NCI-H1930 (cell line): Measurements from ENCODE around the gene EIF1B.
"Not testable (repeated sequence)": the region's sequence is repeated elsewhere in the genome, so short reads cannot be mapped to it uniquely, and the experiment has no call there.

Source experiments
- DNase-seq, 2 experiments: peaks; one replicate each; lab custom pipeline; 2025; lab: John Stamatoyannopoulos, UW

Gene EIF1B

DNA sequence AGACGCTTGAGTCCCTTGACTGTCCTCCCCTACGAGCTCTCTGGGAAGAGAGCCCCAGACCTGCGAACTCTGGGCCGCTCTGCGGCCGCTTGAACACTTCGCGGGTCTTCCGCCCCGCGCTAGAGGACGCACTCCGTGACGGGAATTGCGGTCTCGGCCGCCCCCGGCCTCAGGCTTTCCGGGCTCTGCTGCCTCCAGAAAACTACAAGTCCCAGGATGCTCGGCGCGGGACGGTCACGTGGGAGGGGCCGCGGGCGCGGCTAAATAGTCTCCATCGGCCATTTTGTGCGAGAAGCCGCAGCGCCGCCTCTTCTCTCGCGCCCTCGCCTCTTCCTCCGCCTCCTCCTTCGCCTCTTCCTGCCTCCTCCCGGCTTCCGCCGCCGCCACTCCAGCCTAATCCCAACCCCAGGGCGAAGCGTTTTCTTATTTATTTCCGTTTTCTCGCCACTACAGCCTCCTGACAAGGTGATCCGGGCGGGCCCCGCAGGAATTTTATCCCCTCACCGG is at the start of gene EIF1B:
TSS of gene EIF1B (plus strand) at position 290 of the 507 bp plus-strand sequence. CDS start 235 bp downstream, outside the sequence.
- DNase-seq: peak; percentile 81 to 92

DNA sequence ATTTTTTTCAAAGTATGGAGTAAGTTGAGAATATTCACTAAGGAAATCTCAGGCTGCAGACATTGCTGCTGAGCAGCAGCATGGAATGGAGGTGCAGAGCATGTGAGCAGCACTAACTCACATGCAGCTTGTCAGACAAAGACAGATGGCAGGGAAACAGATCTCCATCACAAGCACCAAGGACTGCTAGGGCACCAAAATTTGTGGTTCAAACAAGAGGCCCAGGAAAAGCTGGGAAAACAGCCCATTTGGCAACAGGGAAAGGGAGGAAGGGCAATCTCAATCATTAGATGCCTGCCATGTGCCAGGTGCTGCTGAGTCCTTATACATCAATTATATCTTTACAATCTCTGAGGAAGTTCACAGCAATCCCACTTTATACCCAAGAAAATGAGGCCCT is 47.2 kb upstream of the EIF1B start:
- DNase-seq: no peak

DNA sequence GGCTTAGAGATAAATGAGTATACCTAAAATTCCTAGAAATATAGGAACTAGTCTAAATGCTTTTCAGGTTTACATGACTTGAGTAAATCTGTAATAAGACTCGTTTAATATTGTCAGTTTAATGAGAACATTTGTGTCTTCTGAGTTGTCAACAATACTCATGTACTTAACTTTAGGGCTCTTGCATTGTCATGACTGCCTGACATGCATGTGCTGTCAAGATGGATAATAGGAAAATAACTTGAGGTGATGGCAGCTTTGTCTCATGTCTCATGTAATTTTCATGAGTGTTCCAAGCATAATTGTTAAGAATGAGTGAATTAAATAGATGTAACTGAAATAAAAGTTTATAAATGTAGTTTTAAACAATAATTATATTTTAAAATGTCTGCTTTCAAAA is 45.1 kb upstream of the EIF1B start:
- no peak for DNase-seq

DNA sequence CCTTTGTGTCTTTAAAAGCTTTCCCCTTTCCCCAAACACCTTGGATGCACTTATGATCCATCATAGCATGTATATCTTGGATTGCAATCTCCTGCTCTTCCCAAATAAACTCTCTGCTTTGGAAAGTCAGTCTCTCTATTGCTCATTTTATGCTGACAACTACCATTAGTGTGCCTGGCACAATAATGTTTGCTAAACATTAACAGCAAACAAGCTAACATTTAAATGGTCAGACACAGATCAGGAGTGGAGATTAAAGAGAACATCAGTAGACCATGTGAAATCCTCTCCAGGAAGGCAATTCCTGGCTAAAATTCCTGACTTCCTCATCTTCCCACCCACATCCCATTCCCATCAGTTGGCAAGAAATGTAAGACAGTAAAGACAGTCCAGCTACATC is 44.3 kb upstream of the EIF1B start:
- no peak for DNase-seq

DNA sequence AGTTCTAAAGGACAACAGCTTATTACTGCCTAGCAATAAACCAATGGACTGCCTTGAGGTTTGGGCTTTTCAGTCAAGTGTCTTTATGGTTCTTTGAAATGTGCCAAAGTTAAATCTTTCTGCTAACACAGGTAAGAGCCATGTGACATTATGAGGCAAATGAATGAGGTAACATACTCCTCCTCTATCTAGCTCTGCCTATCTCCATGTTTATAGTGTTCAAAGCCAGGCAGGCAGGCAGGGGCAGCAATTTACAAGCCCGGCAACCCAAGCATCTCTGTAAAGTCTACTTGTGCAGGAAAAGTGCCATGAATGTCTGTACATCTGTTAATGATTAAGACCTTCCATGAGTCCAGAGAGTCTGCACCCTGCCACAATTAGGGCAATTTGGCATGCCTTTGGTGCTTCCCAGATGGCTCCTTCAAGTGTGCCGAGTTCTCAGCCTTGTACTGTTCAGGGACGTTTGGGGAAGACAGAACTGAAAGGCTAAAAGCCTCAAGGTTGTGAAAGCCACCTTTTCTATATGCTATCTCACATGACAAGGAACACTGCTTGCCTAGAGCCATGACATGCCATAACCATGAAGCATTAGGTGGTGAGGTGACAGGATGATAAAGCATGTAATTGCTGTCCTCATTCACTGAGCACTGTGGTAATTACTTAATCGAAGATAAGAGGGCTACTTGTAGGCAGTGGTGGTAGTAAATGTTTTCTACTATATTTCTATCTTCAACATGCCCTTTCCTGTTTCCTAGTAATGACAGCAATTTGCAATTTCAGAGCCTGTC is 41.4 kb upstream of the EIF1B start:
- no peak for DNase-seq

DNA sequence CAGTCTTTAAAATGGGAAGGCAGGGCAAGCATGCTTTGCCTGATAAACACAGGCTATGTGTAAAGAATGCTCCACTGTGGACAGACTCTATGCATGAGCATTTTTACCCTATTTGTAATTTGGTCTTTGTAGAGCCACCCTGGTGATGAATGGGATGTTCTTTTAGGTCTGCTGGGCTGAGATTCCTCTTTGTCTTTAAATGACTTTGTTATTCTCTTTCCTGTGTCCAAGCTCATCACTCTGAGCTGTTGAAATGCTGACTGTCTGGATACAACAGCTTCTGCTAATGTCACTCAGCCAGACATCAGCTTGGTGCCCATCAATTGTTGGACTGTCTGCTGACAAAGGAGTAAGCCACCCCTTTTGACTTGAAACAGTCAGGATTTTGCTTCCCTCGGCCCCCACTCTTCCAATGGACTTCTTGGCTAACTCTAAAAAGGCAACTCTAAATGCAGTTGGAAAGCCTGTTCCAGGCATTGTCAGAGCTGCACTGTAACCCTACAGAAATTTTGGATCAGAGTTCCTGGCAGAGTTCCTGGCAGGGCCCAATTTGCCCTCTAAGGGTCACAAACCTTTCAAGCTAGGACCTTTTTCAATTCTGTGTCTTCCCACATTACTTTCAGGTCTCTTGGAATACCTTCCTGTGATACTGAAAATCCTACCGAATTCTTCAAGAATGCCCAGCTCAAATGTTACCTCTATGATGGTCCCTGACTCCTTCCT is 40.5 kb upstream of the EIF1B start:
- no peak for DNase-seq

DNA sequence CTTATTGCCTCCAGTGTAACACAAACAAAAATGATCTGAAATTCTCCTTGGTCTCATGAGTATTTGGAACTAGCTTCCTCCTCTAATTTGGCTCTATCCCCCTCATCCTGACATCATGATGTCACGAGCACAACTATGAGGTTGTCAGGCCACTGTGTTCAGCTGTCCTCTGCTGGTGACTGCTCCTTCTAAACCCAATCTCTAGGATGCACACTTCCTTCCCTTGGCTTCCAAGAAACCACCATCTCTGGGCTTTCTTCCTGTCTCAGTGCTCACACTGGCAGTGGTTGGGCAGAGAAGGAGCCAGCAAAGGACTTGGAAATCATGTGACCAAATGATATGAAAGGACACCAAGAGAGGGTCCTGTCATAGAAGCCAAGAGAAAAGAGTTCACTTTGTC is 30.7 kb upstream of the EIF1B start:
- DNase-seq: no peak

DNA sequence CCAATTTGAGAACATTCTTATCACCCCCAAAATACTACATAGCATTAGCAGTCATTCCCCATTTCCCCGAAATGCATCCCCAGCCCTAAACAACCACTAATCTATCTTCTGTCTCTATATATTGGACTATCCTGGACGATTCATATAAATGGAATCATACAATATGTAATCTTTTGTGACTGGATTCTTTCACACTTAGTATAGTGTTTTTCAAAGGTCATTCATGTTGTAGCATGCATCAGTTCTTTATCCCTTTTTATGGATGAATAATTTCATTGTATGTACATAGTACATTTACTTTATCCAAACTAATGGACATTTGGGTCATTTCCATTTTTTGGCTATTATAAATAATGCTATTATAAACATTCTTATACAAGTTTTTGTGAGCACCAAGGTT is 27.5 kb upstream of the EIF1B start:
- no peak for DNase-seq

DNA sequence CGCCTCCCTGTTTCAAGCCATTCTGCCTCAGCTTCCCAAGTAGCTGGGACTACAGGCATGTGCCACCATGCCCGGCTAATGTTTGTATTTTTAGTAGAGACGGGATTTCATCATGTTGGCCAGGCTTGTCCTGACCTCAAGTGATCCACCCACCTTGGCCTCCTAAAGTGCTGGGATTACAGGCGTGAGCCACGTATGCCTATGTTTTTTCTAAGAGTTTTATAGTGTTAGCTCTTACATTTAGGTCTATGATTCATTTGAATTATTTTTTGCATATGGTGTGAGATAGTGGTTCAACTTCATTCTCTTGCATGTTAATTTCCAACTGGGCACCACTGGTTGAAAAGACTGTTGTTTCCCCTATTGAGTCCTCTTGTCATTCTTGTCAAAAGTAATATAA is 26.4 kb upstream of the EIF1B start:
- DNase-seq: not testable (repeated sequence)

DNA sequence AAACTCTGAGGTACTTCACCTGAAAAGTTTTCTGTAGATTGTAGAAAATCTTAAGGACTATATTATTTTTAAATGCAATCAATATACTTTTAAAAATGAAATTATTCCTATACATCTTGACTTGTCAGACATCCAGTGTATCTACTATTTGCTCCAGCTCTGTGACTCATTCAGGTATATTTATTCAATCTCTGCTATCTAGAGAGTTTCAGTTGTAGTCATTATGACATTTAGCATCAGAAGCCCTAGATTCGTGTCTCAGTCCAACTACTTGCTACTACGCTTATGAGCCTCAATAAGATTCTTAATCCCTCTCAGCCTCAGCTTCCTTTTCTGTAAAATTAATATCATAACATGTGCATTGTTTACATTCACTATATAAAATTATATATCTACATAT is 22.3 kb upstream of the EIF1B start:
- DNase-seq: no peak

DNA sequence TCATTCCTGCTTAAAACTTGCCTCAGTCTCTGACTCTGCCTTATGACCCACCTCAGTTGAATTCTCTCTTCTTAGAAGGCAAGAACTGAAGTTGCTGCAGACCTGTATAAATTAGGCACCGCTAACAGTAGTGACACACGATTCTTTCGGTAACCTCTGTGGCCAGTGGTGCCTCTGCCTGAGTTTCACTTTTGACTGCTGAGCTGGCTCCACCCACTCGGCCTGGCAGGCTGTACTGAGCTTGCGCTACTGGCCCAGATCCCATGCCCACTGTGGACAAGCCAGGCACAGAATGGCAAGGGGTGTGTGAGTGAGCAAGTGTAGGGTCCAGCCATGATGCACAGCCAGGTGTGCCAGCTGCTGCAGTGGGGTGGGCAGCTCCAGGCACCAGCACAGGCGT is 19.1 kb upstream of the EIF1B start:
- DNase-seq: no peak

DNA sequence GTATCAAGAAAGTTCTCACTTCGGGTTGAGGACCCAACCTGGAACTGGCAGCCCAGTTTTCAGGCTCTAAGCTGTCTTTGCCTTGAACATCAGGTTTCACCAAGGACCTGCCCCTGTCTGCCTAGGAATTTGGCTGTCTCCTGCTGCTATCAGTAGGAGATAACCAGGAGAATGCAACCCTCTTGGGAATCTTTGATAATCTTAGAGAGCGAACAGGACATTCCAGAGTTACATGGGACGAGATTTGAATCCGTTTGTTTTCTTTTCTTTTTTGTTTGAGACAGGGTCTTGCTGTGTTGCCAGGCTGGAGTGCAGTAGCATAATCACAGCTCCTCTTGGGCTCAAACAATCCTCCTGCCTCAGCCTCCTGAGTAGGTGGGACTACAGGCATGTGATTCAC is 18.0 kb upstream of the EIF1B start:
- DNase-seq: no peak

DNA sequence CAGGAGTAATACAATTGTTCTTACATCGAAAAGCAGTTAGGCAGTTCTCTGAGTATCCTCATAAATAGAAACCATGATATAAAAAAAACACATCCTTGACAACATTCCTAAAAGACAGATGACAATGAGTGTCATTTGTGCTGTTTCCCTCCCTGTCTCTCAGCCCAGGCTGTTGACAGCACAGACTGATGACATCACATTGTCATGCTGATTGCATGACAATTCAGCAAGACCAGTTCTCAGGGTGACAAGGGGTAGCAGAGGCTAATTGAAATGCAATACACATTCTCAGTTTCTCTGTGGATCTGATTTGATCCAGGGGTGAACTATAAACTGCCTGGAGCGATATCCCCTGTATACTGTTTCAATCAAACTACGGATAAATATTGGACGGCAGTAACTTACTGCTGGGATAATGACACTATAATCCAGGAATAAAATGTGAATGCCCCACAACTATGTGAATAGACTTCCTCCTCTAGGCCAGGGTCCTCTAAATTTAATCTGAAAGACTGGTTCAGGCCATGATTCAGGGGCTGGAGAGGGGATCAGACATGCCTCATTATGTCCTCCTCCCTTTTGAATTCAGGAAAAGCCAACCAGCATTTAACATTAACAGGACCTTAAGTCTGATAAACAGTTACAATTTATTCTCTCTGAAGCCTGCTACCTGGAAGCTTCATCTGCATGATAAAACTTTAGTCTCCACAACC is 16.7 kb upstream of the EIF1B start:
- no peak for DNase-seq

DNA sequence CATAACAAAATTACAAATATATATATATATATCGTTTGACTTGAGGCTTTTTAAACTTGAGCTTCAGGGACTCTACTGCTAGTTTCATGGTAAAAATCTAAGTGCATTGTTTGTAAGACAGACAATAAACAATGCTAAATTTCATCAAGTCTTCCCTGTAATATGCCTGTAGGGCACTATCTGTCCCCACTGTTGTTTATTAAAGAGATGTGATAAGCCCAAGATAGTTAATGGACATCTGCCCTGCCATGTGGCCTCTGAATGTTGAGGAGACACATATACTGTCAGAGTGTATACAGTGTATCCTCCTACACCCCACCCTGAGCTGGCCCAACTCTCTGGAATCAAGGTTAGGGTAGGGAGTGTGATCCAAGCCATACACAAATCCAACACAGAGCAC is 15.1 kb upstream of the EIF1B start:
- no peak for DNase-seq

DNA sequence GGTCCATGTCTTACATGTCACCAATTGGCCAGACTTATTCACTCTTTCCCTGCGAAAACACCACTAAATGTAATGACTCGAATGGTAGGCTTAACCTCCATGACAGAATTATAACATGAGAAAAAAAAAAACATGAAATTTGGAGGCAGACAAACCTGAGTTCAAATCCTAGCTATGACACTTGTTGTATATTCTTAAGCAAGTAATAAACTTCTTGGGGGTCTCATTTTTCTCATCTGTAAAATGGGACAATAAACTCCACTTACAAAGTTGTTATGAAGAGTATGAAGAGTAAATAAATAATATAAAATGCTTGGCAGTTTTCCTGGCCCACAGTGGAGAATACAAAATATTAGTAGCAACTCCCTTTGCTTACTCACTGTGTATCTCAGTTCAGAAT is 11.4 kb upstream of the EIF1B start:
- DNase-seq: no peak

DNA sequence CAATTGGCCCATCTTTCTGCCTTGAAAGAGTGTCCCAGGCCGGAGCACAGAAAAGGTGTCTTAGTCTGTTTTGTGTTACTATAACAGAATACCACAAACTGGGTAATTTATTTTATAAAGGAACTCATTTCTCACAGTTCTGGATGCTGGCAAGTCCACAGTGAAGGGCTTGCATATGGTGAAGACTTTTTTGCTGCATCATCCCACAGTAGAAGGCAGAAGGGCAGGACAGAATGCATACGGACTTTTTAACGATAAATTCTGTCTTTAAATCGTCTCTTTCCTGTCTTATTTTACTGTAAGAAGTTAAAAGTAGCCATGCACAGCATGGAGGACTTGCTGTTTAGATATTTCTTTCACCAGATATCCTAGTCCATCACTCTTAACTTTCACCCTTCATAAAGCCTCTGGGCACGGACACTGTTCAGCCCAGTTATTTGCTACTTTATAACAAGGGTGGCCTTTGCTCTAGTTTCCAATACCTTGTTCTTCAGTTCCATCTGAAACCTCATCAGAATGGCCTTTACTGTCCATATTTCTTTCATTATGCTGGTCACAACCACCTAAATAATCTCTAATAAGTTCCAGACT is 10.3 kb upstream of the EIF1B start:
- DNase-seq: no peak

DNA sequence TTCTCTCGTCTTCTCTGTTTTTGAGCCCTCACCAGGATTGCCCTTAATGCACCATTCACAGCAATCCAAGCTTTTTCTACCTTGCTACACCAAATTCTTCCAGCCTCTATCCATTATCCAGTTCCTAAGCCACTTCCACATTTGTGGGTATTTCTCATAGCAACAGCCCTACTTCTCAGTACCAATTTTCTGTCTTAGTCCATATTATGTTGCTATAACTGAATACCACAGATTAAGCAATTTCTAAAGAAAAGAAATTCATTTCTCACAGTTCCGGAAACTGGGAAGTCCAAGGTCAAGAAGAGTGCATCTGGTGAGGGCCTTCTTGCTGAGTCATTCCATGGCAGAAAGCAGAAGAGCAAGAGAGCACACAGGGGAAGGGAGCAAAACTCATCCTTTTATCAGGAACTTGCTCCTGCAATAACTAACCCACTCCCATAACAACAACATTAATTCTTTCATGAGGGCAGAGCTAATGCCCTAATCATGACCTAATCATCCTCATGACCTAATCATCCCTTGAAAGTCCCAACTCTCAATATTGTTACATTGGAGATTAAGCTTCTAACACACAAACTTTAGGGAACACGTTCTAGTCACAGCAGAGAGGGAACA is 9.7 kb upstream of the EIF1B start:
- DNase-seq: no peak

DNA sequence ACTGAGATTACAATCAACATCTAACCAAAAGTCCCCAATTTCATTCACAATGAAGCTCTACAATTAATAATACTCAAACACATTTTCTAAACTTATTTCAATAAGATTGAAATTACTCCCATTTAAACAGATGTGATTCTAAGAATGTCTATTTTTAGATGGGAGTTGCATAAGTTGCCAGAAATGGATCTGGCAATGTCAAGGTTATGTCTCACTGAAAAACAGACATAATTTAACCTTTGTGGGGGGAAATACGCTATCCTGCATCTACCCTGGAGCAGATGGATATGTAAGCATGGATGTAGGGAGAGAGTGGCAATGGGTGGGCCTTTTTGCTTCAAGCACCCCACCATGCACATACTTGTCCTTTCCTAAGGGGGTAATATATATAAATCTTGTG is 6.7 kb upstream of the EIF1B start:
- no peak for DNase-seq

DNA sequence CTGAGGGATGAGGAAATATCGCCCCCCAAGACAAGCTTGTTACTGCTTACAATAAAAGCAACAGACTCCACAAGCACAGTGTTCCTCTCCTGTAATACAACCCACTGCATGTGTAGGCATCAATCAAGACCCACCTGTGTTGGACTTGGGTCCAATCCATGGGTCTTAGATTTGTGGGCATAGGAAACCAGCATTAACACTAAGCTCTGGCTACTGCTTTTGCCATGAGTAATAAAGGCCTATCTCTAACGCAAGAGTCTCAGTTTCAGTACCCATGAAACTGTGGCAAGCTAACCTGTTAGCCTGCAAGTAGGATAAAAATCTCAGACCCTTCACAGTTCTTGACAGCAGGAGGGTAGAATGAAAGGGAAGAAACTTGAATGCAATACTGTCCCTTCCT is 5.2 kb upstream of the EIF1B start:
- DNase-seq: no peak

DNA sequence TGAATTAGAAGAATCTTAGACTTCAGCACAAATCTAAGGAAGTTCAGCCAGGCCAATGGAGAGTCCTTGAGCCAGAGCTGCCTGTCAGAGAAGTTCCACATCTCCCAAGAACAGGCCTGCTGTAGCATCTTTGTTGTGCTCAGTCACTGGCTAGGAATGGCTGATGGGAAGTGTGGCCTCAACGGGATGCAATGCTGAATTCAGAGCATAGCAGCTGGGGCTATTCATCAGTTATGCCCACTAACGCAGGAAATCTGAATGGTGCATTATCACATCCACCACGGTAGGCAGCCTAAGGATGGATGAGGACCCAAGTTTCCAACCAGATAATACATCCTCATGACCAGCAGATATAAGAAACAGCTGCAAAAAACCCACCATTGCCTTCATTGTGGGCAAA is 3.2 kb upstream of the EIF1B start:
- DNase-seq: no peak

DNA sequence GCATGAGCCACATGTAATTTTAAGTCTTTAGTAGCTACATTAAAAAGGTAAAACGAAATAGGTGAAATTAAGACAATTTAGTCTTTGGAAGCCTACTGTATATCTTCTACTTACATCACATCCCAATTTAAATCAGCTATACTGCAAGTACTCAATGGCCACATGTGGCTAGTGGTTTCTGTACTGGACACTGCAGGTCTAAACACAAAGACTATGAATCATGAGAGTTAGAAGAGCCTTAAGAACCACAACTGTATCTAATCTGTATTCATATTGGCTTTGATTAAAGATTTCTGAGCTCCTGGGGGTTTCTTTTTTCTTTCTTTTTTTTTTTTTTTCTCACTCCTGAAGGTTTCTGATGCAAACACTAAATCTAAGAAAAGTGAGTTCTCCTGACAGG is 2.3 kb upstream of the EIF1B start:
- no peak for DNase-seq
